Hepatocyte (in vitro differentiated cells): ENCODE measurements around the gene SH3PXD2A.

Source experiments
- CTCF ChIP-seq: fragments of 200-600 bp; sonication (generic); IDR thresholded peaks from 2 replicates; pipeline ENCODE4 v1.5.1; 2016; ENCODE audit warnings: antibody characterized with exemption, mild to moderate bottlenecking; ENCODE audit not compliant: poor library complexity
- EZH2 ChIP-seq: fragments of 200-600 bp; sonication (generic); IDR thresholded peaks from 2 replicates; pipeline ENCODE4 v1.6.1; 2016; ENCODE audit warnings: antibody characterized with exemption, mild to moderate bottlenecking, borderline replicate concordance
- EZH2phosphoT487 ChIP-seq: fragments of 200-600 bp; sonication (generic); IDR thresholded peaks from one replicate; pipeline ENCODE4 v1.6.1; 2018; ENCODE audit warnings: antibody characterized with exemption, mild to moderate bottlenecking, low read depth, moderate library complexity; ENCODE audit not compliant: unreplicated experiment, severe bottlenecking

GRCh38 chr10:103849880-103850571 is 5.3 kb downstream of the SH3PXD2A start:
- TF ChIP-seq CTCF (no peak), EZH2phosphoT487 (no peak), EZH2 (no peak)
